PFSK-1 (cell line): Measurements from ENCODE around the gene SLC29A2.

Experiments used
- FOXP2 ChIP-seq: optimal IDR thresholded peaks from 2 replicates; pipeline ENCODE3; 2011; ENCODE audit warnings: borderline replicate concordance, control low read depth, inconsistent platforms; ENCODE audit not compliant: insufficient read depth; ENCODE audit errors: extremely low read length, extremely low read depth
- POLR2AphosphoS5 ChIP-seq: IDR thresholded peaks from 2 replicates; pipeline ENCODE4 v1.6.1; 2012; ENCODE audit warnings: low read depth, mild to moderate bottlenecking, control low read depth, low read length, moderate library complexity
- REST ChIP-seq, 2 experiments: IDR thresholded peaks; 2 replicates each; pipeline versions ENCODE4 v1.6.1 to v1.8.0; 2011 to 2012; ENCODE audit warnings: low read depth in 2 of 2, low read length in 2 of 2, control low read depth in 1 of 2, inconsistent platforms in 1 of 2, mild to moderate bottlenecking in 1 of 2, moderate library complexity in 1 of 2; ENCODE audit not compliant: insufficient read depth in 1 of 2
- SIN3A ChIP-seq: IDR thresholded peaks from 2 replicates; pipeline ENCODE4 v1.6.1; 2012; ENCODE audit warnings: mild to moderate bottlenecking, low read length, moderate library complexity, borderline replicate concordance; ENCODE audit not compliant: insufficient read depth
- TAF1 ChIP-seq: IDR thresholded peaks from 2 replicates; pipeline ENCODE4 v1.6.1; 2012; ENCODE audit warnings: low read length, control low read depth, borderline replicate concordance; ENCODE audit not compliant: insufficient read depth

- peak; percentile 75 to 83 for TF ChIP-seq REST (IDR thresholded peaks at IDR 0.05; ENCODE audit: insufficient read depth in 1 of 2, low read depth in 2 of 2, low read length in 2 of 2)
- TF ChIP-seq POLR2AphosphoS5: no peak
- TF ChIP-seq SIN3A: no peak
- no peak for TF ChIP-seq TAF1
- peak; percentile 41 for TF ChIP-seq FOXP2
Observed at GRCh38 chr11:66408488-66409214, 37.1 kb upstream of the SLC29A2 start.
